ENCODE data around the gene PKDCC. TPM values are rescaled to one million over a fixed set of nuclear protein-coding genes. Genes with fewer than 3 reads are reported as not detected.
A peak's percentile ranks its signal among the peaks of the same experiment; 100 is the strongest.

PKDCC gene
- total and polyA plus RNA-seq, 10 of the 15 experiments (the other 5 are each of a cell fraction or from before 2014, with no cell fraction given), result 0.13 to 10.2 (median 2.3) TPM

- no peak for TF ChIP-seq E4F1 (IDR thresholded peaks at IDR 0.05; ENCODE audit: borderline replicate concordance, partially characterized antibody)
- no peak for TF ChIP-seq SIX5 (IDR thresholded peaks at IDR 0.05; ENCODE audit: low read depth, low read length, severe bottlenecking)
- TF ChIP-seq ELK1 (IDR thresholded peaks at IDR 0.05; ENCODE audit: low read depth, low read length), result no peak
- peak; percentile 55; the same call in 1 of the 2 replicates for TF ChIP-seq ATF7 (IDR thresholded peaks at IDR 0.05; ENCODE audit: low read depth)
Observed at GRCh38 chr2:42105330-42106256, 57.8 kb downstream of the PKDCC start (continued).

GRCh38 chr2:42106257-42106816, 58.5 kb downstream of the PKDCC start:
- peak overlapping the region; percentile 82 for H2AFZ ChIP-seq (ENCODE audit: control insufficient read depth, low read depth, low read length)
- WGBS (ENCODE audit: insufficient coverage, insufficient replicate concordance, low lambda C conversion rate, missing lambda C conversion rate), result 76% methylated on average over 10 of the region's 10 CpGs
- TF ChIP-seq CEBPB (IDR thresholded peaks at IDR 0.05; ENCODE audit: borderline replicate concordance in 1 of 2, low read depth in 2 of 2, low read length in 2 of 2) (no peak), TCF12 (IDR thresholded peaks at IDR 0.05; ENCODE audit: low read depth, low read length) (no peak), CUX1 (IDR thresholded peaks at IDR 0.05; ENCODE audit: insufficient replicate concordance, low read depth, low read length) (no peak), CREM (IDR thresholded peaks at IDR 0.05; ENCODE audit: low read depth) (no peak), POU2F2 (IDR thresholded peaks at IDR 0.05; ENCODE audit: borderline replicate concordance, low read depth, low read length) (no peak), ZNF24 (IDR thresholded peaks at IDR 0.05) (no peak)

More at GRCh38 chr2:42106257-42106816, 58.5 kb downstream of the PKDCC start:
- Histone ChIP-seq H3K9me3 (replicated peaks; ENCODE audit: control insufficient read depth, insufficient read depth, low read length) (no peaks in the 10 kb centered on the region), H3K4me1 (ENCODE audit: control insufficient read depth, insufficient read depth, low read length) (peaks cover 61% of the 10 kb centered on the region), H4K20me1 (ENCODE audit: control insufficient read depth, insufficient read depth) (no peaks in the 10 kb centered on the region), H3K27ac (ENCODE audit: control insufficient read depth, insufficient read depth) (peak overlapping the region; percentile 95), H3K4me3 (peak overlapping the region; percentile 46; the same call in 1 of the 2 replicates), H3K79me2 (ENCODE audit: control insufficient read depth, insufficient read depth, low read length) (no peaks in the 10 kb centered on the region; the same call in 1 of the 2 replicates), H3K36me3 (ENCODE audit: control insufficient read depth in 2 of 2, insufficient read depth in 2 of 2, low read length in 1 of 2) (no peaks in the 10 kb centered on the region), H3K27me3 (replicated peaks in 1 of 2; ENCODE audit: control insufficient read depth in 2 of 2, insufficient read depth in 2 of 2, low read length in 1 of 2) (no peaks in the 10 kb centered on the region), H3K9ac (ENCODE audit: control insufficient read depth, insufficient read depth, low read length) (peak overlapping the region; percentile 73), H3K4me2 (ENCODE audit: control insufficient read depth, insufficient read depth) (peak overlapping the region; percentile 98)
- FAIRE-seq, result no peak
- DNase-seq (ENCODE audit: low read depth, low spot score), result no peak
- ATAC-seq, result no peak
- BruUV-seq (replicated peaks), result no TSS peak
- ChIA-PET CTCF (interaction anchor here (0.9 to 3.6 kb wide), 18 partner anchors 8 to 152 kb away, joined by 3 to 22 read pairs (median 4); no protein-coding TSS in a partner anchor), RAD21 (ENCODE audit: unreplicated experiment) (interaction anchor here (0.7 to 6.5 kb wide), 14 partner anchors 10 to 222 kb away, joined by 3 to 39 read pairs (median 6); no protein-coding TSS in a partner anchor), POLR2A (interaction anchor here (0.5 to 2.4 kb wide), 8 partner anchors 10 to 223 kb away, joined by 3 to 28 read pairs (median 8); no protein-coding TSS in a partner anchor), SMC1A (ENCODE audit: uncharacterized antibody, unreplicated experiment) (interaction anchor here (1.1 to 7.2 kb wide), 12 partner anchors 11 to 94 kb away, joined by 3 to 87 read pairs (median 13); no protein-coding TSS in a partner anchor)
- intact Hi-C loops (cut with micrococcal nuclease; ENCODE audit: unreplicated experiment), result no loop called here
- in situ Hi-C loops (cut with MboI), result no loop called here
